OCI-LY7 (cell line): Measurements from ENCODE around the gene ALX1. TPM values are rescaled to one million over a fixed set of nuclear protein-coding genes. Genes with fewer than 3 reads are reported as not detected.

Experiments
- BruUV-seq: library from RNA; stranded (reverse); fragments of 400-500 nt; replicated peaks from 2 replicates; lab custom pipeline; 2021; lab: Mats Ljungman, UMichigan
- CTCF ChIA-PET: fragments of 300-600 bp; sonication (Branson Sonifier 250); formaldehyde crosslinking; loops from one replicate; lab custom pipeline; 2022; ENCODE audit warnings: antibody characterized with exemption; ENCODE audit not compliant: unreplicated experiment; lab: Charles Lee
- POLR2A ChIA-PET: fragments of 300-600 bp; sonication (Branson Sonifier 250); formaldehyde crosslinking; loops from one replicate; lab custom pipeline; 2022; ENCODE audit warnings: antibody characterized with exemption; lab: Charles Lee
- DNase-seq: peaks from one replicate; pipeline ENCODE4 v3.0.0-alpha.2; 2015; ENCODE audit warnings: low spot score
- H2AFZ ChIP-seq: fragments of 200-600 bp; sonication (generic), shearing (Covaris generic); 2 replicates; pipeline ENCODE4 v1.6.1; 2014; ENCODE audit warnings: mild to moderate bottlenecking, antibody characterized with exemption, low read length, moderate library complexity
- H3K27ac ChIP-seq: fragments of 200-600 bp; sonication (generic); 2 replicates; pipeline ENCODE4 v1.5.1; 2014; ENCODE audit warnings: mixed run types, low read depth, mild to moderate bottlenecking, moderate library complexity, low read length, inconsistent platforms; ENCODE audit not compliant: poor library complexity, severe bottlenecking
- H3K36me3 ChIP-seq: fragments of 200-600 bp; sonication (generic); 2 replicates; pipeline ENCODE4 v1.6.1; 2014; ENCODE audit warnings: mild to moderate bottlenecking, antibody characterized with exemption, low read length, moderate library complexity, mixed read lengths; ENCODE audit not compliant: insufficient read depth
- H3K4me1 ChIP-seq: fragments of 200-600 bp; sonication (generic); 2 replicates; pipeline ENCODE4 v1.5.1; 2014; ENCODE audit warnings: mild to moderate bottlenecking, low read length; ENCODE audit not compliant: insufficient read depth, poor library complexity, severe bottlenecking
- H3K4me2 ChIP-seq: fragments of 200-600 bp; sonication (generic); 2 replicates; pipeline ENCODE4 v1.6.1; 2014; ENCODE audit warnings: mild to moderate bottlenecking, low read length
- H3K4me3 ChIP-seq: fragments of 200-600 bp; sonication (generic); 2 replicates; pipeline ENCODE4 v1.5.1; 2014; ENCODE audit warnings: mild to moderate bottlenecking, low read depth, low read length; ENCODE audit not compliant: poor library complexity, severe bottlenecking
- H3K79me2 ChIP-seq: fragments of 200-600 bp; sonication (generic); 2 replicates; pipeline ENCODE4 v1.6.1; 2016; ENCODE audit warnings: low read depth, mild to moderate bottlenecking, low read length, moderate library complexity, mixed read lengths; ENCODE audit not compliant: insufficient read depth
- H3K9me2 ChIP-seq: fragments of 200-600 bp; sonication (generic); 2 replicates; pipeline ENCODE4 v1.6.1; 2016; ENCODE audit warnings: mild to moderate bottlenecking, low read length, mixed read lengths; ENCODE audit not compliant: insufficient read depth
- H3K9me3 ChIP-seq: fragments of 200-600 bp; sonication (generic); 2 replicates; pipeline ENCODE4 v1.6.1; 2014; ENCODE audit warnings: mild to moderate bottlenecking, mixed run types, low read length, mixed read lengths
- H4K20me1 ChIP-seq: fragments of 200-600 bp; sonication (generic); 2 replicates; pipeline ENCODE4 v1.6.1; 2014; ENCODE audit warnings: mild to moderate bottlenecking, antibody characterized with exemption, low read length, moderate library complexity, mixed read lengths; ENCODE audit not compliant: insufficient read depth
- CTCF ChIP-seq: fragments of 200-600 bp; sonication (generic); conservative IDR thresholded peaks from 2 replicates; pipeline ENCODE4 v1.5.1; 2014; ENCODE audit warnings: mild to moderate bottlenecking, antibody characterized with exemption, low read length, moderate library complexity, mixed read lengths
- EZH2phosphoT487 ChIP-seq: fragments of 200-600 bp; sonication (generic); IDR thresholded peaks from 2 replicates; pipeline ENCODE4 v1.6.1; 2018; ENCODE audit warnings: low read depth, borderline replicate concordance, mild to moderate bottlenecking, mixed run types, antibody characterized with exemption, low read length, moderate library complexity, mixed read lengths
- intact Hi-C: fragments of 100-400 bp; cut with micrococcal nuclease; formaldehyde crosslinking; loops from one replicate; pipeline ENCODE4 v1.10.0; 2022; ENCODE audit not compliant: unreplicated experiment
- total RNA-seq, 2 experiments: library from RNA; depleted of rRNA in 1 of 2; stranded (reverse); fragments of >200 nt in 1 of 2; shearing (Covaris generic) in 1 of 2; gene quantifications; 2 replicates each; pipeline ENCODE4 v1.2.3, GENCODE V29; 2014 to 2022

Gene ALX1
- total RNA-seq, 2 experiments from 2014 or later, result not detected

- POLR2A ChIA-PET, result no interaction called here
- Histone ChIP-seq H3K4me2 (no peak overlapping the region), H4K20me1 (no peaks in the 10 kb centered on the region), H3K79me2 (no peaks in the 10 kb centered on the region), H3K9me3 (no peaks in the 10 kb centered on the region), H3K4me3 (no peak overlapping the region), H3K9me2 (no peaks in the 10 kb centered on the region), H3K36me3 (no peaks in the 10 kb centered on the region), H3K4me1 (no peaks in the 10 kb centered on the region), H3K27ac (no peak overlapping the region), H2AFZ (no peak overlapping the region)
- BruUV-seq, result no TSS peak
- intact Hi-C loops, result no loop called here
- CTCF ChIA-PET, result no interaction called here
- DNase-seq, result no peak
- TF ChIP-seq EZH2phosphoT487 (no peak), CTCF (no peak)
Measured at GRCh38 chr12:85348779-85349178, 68.8 kb downstream of the ALX1 start.

GRCh38 chr12:85350356-85350755, 70.3 kb downstream of the ALX1 start:
- H4K20me1 ChIP-seq, result no peaks in the 10 kb centered on the region
- DNase-seq, result no peak
- TF ChIP-seq CTCF, result no peak
- intact Hi-C loops, result no loop called here
- no peaks in the 10 kb centered on the region for H3K9me3 ChIP-seq
- H3K27ac ChIP-seq, result no peak overlapping the region
- ChIA-PET POLR2A (no interaction called here), CTCF (no interaction called here)
- H3K79me2 ChIP-seq, result no peaks in the 10 kb centered on the region
- no peak overlapping the region for H2AFZ ChIP-seq
- H3K4me3 ChIP-seq, result no peak overlapping the region
- H3K9me2 ChIP-seq, result no peaks in the 10 kb centered on the region
- H3K36me3 ChIP-seq, result no peaks in the 10 kb centered on the region
- no peak overlapping the region for H3K4me2 ChIP-seq
- BruUV-seq, result no TSS peak
- H3K4me1 ChIP-seq, result no peaks in the 10 kb centered on the region

Other genes with a start within 250 kb of the ALX1 start
- gene TSPAN19, start 243.9 kb upstream of the ALX1 start, total RNA-seq (2014; rRNA removed; shearing (Covaris generic)), result not detected in 2 replicates
- gene TSPAN19, start 243.9 kb upstream of the ALX1 start, total RNA-seq (2022), result not detected in 2 replicates
- gene LRRIQ1, start 243.9 kb upstream of the ALX1 start, total RNA-seq (2014; rRNA removed; shearing (Covaris generic)), result not detected in 2 replicates
- gene LRRIQ1, start 243.9 kb upstream of the ALX1 start, total RNA-seq (2022), result not detected in 2 replicates